ENCODE measurements around the gene MAB21L3. TPM values are rescaled to one million over a fixed set of nuclear protein-coding genes. Genes with fewer than 3 reads are reported as not detected.

MAB21L3 gene
- total and polyA plus RNA-seq, 2 experiments from 2014 or later, result not detected

GRCh38 chr1:116147972-116148371 lies 36.8 kb downstream of the MAB21L3 start (continued):
- TF ChIP-seq ZNF462 (CRISPR knock-in tag; IDR thresholded peaks at IDR 0.05), result no peak
- no peak for TF ChIP-seq CREB1 (CRISPR knock-in tag; IDR thresholded peaks at IDR 0.05; ENCODE audit: low read depth)
- TF ChIP-seq NANOG (IDR thresholded peaks at IDR 0.05; ENCODE audit: borderline replicate concordance), result no peak
- no peak for TF ChIP-seq STAT1 (IDR thresholded peaks at IDR 0.05; ENCODE audit: unreplicated experiment)
- TF ChIP-seq ETS1 (IDR thresholded peaks at IDR 0.05), result no peak
- no peak for TF ChIP-seq EZH2 (IDR thresholded peaks at IDR 0.05; ENCODE audit: low read depth, unreplicated experiment)
- TF ChIP-seq CTCF (conservative IDR thresholded peaks at IDR 0.05; ENCODE audit: low read depth in 2 of 2), result no peak; a peak in 1 of 4 replicates
- TF ChIP-seq JUNB (IDR thresholded peaks at IDR 0.05; ENCODE audit: unreplicated experiment), result no peak

Data from GM23338 (cell line).